ENCODE data around the gene SRPK1.

DNA sequence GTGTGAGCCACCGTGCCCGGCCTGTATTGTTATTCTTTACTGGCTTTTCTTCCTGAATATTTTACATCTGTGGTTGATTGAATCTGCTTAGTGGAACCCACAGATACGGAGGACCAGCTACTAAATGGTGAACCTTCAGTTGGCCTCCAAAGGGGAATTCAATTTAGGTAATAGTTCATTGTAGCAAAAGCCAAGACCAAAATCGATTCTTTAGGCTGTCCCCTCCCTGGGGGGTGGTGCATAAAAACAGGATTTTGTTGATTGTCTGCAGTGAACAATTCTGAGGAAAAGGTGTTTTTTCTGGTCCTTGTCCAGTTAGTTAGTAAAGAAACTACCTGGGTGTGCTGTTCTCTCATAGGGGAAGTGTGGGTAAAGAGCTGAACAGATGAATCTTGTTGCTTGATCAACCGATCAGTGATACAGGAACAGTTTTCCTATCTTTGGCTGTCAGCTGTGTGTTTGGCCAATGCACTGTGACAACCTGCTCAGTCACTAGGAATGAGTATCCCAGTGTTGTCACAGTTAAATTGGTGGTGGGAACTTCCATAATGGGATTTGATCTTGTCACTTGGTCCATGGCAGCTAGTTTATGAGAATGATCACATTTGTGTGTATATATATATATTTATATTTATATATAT lies 96.2 kb downstream of the SRPK1 start:
- TF ChIP-seq CTCF (IDR thresholded peaks at IDR 0.05 in 4 of 5, conservative IDR thresholded peaks at IDR 0.05 in 1 of 5) (no peak), POLR2A (IDR thresholded peaks at IDR 0.05) (no peak)

Measured in gastrocnemius medialis (tissue), 4 donors.